ENCODE data around the gene SMIM1. TPM values are rescaled to one million over a fixed set of nuclear protein-coding genes. Genes with fewer than 3 reads are reported as not detected.

The SMIM1 gene
- total and polyA plus RNA-seq, 2 experiments from 2014 or later, result 20.9 to 25.8 TPM

- Histone ChIP-seq H3K27ac (no peak overlapping the region), H3K27me3 (no peaks in the 10 kb centered on the region), H3K4me1 (ENCODE audit: low read depth) (peaks cover 19% of the 10 kb centered on the region), H3K9me3 (ENCODE audit: low read depth) (no peaks in the 10 kb centered on the region), H3K4me3 (no peak overlapping the region), H3K36me3 (peaks cover 40% of the 10 kb centered on the region)
- TF ChIP-seq CTCF (IDR thresholded peaks at IDR 0.05; ENCODE audit: low read depth, low read length), result no peak
- no peak for DNase-seq (ENCODE audit: low read depth in 1 of 2, low spot score in 1 of 2)
Measured at GRCh38 chr1:3779265-3779911, 6.8 kb downstream of the SMIM1 start.

- Histone ChIP-seq H3K27me3 (no peaks in the 10 kb centered on the region), H3K36me3 (peaks cover 42% of the 10 kb centered on the region), H3K4me1 (ENCODE audit: low read depth) (peaks cover 13% of the 10 kb centered on the region), H3K27ac (no peak overlapping the region), H3K4me3 (no peak overlapping the region), H3K9me3 (ENCODE audit: low read depth) (no peaks in the 10 kb centered on the region)
- DNase-seq (ENCODE audit: low read depth in 1 of 2, low spot score in 1 of 2), result no peak
- no peak for TF ChIP-seq CTCF (IDR thresholded peaks at IDR 0.05; ENCODE audit: low read depth, low read length)
Measured at GRCh38 chr1:3779912-3780416, 7.4 kb downstream of the SMIM1 start.

- no peaks in the 10 kb centered on the region for H3K9me3 ChIP-seq (ENCODE audit: low read depth)
- no peaks in the 10 kb centered on the region for H3K27me3 ChIP-seq
- no peak for DNase-seq (ENCODE audit: low read depth in 1 of 2, low spot score in 1 of 2)
- peaks cover 4% of the 10 kb centered on the region for H3K4me1 ChIP-seq (ENCODE audit: low read depth)
- peaks cover 48% of the 10 kb centered on the region for H3K36me3 ChIP-seq
- no peak overlapping the region for H3K27ac ChIP-seq
- H3K4me3 ChIP-seq, result no peak overlapping the region
- no peak for TF ChIP-seq CTCF (IDR thresholded peaks at IDR 0.05; ENCODE audit: low read depth, low read length)
Measured at GRCh38 chr1:3780901-3781300, 8.4 kb downstream of the SMIM1 start.

- no peak overlapping the region for H3K27ac ChIP-seq
- peaks cover 59% of the 10 kb centered on the region for H3K36me3 ChIP-seq
- no peaks in the 10 kb centered on the region for H3K4me1 ChIP-seq (ENCODE audit: low read depth)
- no peak for DNase-seq (ENCODE audit: low read depth in 1 of 2, low spot score in 1 of 2)
- no peak overlapping the region for H3K4me3 ChIP-seq
- no peaks in the 10 kb centered on the region for H3K9me3 ChIP-seq (ENCODE audit: low read depth)
- no peaks in the 10 kb centered on the region for H3K27me3 ChIP-seq
- no peak for TF ChIP-seq CTCF (IDR thresholded peaks at IDR 0.05; ENCODE audit: low read depth, low read length)
Measured at GRCh38 chr1:3783651-3784474, 11.3 kb downstream of the SMIM1 start.

GRCh38 chr1:3785045-3785444, 12.5 kb downstream of the SMIM1 start:
- H3K36me3 ChIP-seq, result peaks cover 51% of the 10 kb centered on the region

More at GRCh38 chr1:3785045-3785444, 12.5 kb downstream of the SMIM1 start:
- no peaks in the 10 kb centered on the region for H3K4me1 ChIP-seq (ENCODE audit: low read depth)
- TF ChIP-seq CTCF (IDR thresholded peaks at IDR 0.05; ENCODE audit: low read depth, low read length), result no peak
- no peak overlapping the region for H3K27ac ChIP-seq
- no peaks in the 10 kb centered on the region for H3K9me3 ChIP-seq (ENCODE audit: low read depth)
- DNase-seq (ENCODE audit: low read depth in 1 of 2, low spot score in 1 of 2), result no peak
- H3K27me3 ChIP-seq, result no peaks in the 10 kb centered on the region
- no peak overlapping the region for H3K4me3 ChIP-seq

Measured in cardiac muscle cell (in vitro differentiated cells and primary cell).